ENCODE results near the gene CAPZB.
"Not testable (repeated sequence)": the region's sequence is repeated elsewhere in the genome, so short reads cannot be mapped to it uniquely, and the experiment has no call there.

The CAPZB gene

DNA sequence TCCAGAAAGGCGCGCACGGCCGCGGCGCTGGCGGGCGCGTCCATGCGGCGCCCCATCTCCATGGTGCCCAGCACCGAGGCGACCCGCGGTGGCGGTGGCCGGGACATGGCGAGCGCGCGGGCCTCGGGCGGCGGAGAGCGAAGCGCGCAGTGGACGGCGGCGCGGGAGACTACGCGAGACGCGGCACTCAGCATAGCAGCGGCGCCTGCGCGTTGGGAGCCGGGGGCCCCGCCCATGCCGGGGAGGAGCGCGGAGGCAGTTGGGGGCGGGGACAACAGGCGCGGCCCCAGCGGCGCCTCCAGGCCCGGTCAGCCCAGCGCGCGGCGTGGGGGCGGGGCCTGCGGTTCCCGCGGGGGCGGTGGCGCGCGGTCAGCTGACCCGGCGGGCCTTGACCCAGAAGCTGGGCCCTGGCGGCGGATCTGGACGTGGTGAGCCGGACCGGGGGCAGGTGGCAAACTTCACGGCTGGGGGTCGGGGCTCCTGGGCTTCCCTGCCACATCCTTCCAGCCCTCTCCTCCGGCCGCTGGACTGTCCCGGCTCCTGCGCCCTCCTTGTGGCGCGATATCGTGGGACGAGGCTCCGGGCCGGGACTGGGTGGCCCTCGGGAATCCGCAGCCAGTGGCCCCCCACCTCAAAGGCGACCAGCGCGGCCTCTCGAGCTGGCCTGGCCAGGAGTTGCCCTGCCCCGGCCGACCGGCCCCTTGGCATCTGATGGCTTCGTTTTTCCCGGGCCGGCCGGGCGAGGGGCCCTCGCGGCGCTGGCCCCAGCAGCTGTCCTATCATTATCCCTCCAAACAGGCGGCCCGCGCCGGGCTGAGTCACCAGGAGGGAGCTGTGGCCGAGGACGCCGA lies 173.2 kb downstream of the CAPZB start, which contains the start of the genes AKR7A2 and SLC66A1:
TSS of gene AKR7A2 (minus strand) at position 214 of the 851 bp plus-strand sequence. CDS start at position 194, 20 bp downstream.
TSS of gene SLC66A1 (plus strand) at position 396 of the 851 bp plus-strand sequence. CDS start 5,352 bp downstream, outside the sequence.
- peak; percentile 47 for DNase-seq (ENCODE audit: low read depth, low spot score)

DNA sequence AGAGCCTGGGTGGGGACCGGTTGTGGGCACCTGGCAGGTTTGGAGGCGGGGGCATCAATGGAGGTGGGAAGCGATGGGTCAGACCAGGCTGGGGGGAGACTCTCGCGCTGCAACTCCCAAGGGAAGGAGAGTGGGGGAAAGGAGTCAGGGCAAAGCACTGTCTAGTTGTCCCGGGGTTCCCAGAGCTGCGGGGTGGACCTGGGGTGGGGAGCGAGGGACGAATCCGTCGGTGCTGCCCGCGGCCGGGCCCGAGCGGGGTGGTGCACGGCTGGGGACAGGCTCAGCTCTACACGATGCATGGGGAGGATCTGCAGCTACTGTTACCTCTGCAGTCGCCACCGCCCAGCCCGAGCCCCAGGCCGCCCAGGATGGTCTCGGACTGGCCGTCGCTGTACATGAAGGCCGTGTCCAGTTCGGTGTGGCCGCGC lies 173.8 kb downstream of the CAPZB start:
- DNase-seq (ENCODE audit: low read depth, low spot score) = no peak

DNA sequence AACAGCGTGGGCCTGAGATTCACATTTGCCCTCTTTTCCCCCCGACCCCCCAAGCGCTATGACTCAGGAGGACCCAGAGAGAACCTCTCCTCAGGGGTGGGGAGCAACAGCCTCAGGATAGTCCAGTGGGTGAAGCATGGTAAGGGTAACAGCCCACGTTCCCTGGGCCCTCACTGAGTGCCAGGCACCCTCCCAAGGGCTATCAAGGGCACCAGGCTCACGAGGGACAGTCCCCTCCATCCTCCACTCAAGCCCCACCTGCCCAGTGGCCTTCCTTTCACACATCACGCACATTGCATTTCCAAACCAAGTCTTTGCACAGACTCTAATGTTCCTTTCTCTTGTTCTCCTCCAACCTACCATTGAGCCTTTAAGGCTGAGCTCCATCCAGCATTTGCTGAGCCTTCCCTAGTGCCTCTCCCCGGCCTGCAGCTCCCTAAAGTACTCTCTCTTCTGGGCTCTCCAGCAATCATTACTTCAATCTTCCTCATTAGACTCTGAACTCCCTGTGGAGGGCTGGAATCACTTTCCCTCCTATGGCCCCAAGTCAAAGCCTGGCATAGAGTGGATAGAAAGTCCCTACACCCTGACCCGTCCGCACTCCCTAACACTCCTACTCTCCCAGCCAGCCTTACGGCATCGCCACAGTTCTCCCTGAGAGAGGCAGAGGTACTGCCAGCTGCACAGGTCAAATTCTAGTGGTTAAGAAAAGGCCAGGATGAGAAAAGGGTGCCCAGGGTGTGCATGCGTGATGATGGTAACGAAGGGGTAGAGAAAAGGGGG lies 174.4 kb downstream of the CAPZB start:
- DNase-seq (ENCODE audit: low read depth, low spot score) = no peak

DNA sequence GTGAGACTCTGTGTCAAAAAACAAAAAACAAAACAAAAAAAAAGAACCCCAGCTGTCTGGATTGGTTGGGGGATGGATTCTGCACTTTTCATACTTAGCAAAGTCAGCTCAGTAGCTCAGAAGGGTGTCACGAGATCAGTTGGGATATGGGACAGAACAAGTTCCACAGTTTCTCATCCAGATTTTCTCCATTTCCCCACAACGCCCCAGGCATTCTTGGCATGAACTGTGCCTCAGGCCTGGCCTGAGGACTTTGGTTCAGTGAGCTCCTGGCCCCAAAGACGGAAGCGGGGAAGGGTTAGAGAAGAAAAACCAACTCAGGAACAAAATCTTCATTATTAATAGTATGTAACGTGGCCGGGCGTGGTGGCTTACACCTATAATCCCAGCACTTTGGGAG lies 175.3 kb downstream of the CAPZB start:
- no peak for DNase-seq (ENCODE audit: low read depth, low spot score)

DNA sequence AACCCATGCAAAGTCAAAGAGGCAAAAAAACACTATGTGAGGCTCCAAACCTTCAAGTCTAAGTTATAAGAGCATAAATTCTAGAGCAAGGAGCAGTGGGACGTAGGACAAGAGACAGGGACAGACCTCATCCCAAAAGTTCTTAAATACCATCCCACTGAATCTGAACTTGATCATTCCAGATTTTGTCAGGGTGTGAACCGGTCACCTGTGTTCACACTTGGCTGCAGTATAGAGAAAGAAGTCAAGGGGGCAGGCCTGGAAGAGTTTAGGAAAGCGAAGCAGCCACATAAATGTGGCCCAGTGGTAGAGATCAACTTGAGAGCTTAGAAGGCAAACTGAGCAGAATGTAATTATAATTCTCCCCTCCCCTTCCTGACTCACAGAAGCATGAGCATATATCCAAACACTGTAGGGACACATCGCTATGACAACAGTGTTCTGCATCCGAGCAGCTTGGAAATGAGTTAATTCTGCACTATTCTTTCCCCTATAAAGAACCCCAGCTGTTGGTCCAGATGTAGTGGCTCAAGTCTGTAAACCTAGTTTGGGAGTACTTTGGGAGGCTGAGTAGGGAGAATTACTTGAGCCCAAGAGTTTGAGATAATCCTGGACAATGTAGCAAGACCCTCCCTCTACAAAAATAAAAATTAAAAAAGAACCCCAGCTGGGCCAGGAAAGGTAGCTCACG lies 176.1 kb downstream of the CAPZB start:
- no peak for DNase-seq (ENCODE audit: low read depth, low spot score)

DNA sequence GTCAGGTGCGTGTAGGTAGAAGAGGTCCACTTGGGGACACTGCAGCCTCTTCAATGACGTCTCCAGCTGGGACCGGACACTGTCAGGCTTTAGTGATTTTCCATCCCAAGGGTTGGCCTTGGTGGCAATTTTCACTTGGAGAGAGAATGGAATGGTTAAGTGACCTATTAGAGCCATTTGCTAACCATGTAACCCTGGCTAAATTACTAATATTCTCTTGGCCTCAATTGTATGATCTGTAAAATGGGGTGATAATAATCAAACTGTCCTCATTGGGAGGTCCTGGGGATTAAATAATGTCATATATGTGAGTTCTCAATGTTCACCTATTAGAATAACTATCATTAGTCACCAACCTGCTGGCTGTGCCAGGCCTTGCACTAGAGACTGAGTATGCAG lies 176.8 kb downstream of the CAPZB start:
- no peak for DNase-seq (ENCODE audit: low read depth, low spot score)

DNA sequence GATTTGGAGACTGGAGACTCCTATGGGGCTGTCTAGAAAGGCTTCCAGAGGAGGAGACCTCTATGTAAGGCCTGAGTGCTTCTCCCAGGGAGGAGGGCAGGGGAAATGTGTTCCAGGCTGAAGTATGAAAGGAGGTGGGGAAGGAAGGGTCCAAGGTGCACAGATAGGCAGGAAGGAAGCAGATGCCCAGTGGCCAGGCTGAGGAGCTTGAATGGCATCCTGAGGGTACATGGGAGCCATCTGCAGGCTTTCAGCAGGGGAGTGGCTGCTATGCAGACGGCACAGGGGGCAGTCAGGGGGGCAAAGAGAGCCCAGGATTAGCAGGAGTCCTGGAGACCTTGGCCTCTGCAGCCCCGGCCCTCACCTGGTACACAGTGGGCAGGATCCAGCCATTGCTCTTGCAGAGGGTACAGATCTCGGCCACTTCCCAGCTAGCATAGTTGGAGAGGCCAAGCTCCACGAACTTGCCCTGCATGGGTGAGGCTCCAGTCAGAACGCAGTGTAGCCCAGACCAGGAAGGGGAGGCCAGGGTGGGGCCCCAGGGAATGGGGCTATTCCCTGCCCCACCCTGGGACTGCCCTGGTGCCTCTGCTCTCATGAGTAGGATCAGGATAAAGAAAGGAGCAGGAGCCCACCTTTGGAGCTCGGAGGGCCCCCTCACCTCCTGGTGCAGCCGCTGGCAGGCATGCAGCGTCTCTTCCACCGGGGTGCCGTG lies 177.4 kb downstream of the CAPZB start:
- DNase-seq (ENCODE audit: low read depth, low spot score) = no peak

DNA sequence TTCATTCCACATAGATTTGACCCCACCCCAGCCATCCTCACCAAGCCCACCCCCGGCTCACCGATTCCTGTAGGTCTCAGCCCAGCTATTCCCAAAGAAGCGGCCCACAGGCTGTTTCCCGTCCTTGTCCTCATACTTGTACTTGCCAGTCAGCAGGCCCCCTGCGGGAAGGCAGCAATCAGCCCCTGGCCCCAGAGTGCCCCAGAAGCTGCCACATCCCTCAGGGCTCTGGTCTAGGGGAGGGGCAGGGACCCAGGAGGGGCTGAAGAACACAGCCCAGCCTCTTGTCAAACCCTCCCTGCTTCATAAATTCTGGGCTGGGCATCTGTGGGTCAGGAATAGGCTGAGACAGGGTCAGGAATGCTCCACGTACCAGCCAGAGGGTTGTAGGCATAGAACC lies 178.4 kb downstream of the CAPZB start:
- no peak for DNase-seq (ENCODE audit: low read depth, low spot score)

DNA sequence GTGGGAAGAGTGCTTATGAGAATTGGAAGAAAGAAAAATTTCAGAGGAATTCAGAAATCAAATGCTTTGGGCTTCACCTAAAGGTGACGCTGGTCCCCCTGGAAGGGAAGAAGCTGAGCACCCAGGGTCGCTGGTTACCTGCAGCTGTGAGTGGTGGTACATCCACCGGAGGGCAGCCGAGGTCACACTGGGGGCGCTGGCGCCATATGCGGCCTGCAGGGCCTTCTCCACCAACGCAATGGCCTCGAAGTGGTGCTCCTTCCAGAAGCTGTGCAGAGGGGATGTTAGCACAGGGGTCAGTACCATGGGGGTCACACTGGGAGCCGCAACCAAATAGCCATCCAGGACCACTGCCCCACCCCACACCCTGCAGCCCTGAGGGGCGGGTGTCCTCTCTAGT lies 179.5 kb downstream of the CAPZB start:
- no peak for DNase-seq (ENCODE audit: low read depth, low spot score)

DNA sequence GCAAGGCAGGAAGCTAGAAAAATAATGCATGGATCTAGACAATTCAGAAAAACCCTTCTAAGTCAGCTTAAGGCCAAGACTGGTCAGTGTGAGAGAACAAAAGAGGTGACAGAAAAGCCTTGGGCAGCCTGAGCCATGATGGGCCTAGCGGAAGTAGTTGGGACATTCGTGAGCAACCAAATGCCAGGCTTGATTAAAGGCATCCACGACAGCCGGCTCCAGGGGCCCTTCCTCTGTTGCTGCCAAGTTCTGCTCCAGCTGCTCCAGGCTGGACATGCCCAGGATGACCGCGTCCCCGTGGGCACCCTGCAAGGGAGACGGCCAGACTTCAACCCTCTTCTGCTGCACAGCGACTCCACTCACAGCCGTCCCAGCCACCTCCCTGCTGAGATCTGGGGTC lies 181.3 kb downstream of the CAPZB start:
- DNase-seq (ENCODE audit: low read depth, low spot score) = not testable (repeated sequence)

DNA sequence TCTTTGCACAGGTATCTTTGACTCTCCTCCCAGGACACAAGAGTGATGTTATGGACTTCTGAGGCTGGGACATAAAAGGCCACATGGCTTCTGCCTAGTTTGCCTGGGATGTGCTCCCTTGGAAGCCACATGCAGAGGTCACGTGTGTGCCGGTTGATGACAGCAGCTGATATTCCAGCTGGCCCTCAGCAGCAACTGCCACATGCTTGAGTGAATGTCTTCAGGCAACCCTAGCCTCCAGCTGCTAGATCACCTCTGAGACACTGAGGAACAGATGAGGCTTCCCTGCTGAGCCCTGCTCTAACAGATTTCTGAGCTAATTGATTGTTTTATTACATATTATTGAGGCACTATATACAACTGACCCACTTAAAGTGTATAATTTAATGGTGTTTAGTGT lies 185.1 kb downstream of the CAPZB start:
- no peak for DNase-seq (ENCODE audit: low read depth, low spot score)

DNA sequence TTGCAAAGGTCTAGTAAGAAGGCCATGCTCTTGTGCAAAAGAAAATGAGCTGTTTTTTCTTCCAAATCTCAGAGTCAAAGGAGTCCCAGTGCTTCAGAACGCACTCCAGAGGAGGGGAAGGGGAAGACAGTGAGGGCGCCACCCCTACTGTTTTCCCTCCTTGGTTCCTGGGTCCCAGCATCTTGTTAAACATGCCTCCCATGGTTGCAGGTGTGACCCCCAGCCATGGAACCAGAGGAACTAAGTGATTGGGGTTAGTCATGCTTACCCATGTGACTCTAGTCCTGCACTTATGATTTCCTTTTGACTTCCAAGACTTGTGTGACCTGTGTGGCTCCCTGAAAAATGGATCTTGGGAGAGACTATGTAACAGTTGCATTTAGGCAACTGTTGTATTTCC lies 190.7 kb downstream of the CAPZB start:
- DNase-seq (ENCODE audit: low read depth, low spot score) = no peak

DNA sequence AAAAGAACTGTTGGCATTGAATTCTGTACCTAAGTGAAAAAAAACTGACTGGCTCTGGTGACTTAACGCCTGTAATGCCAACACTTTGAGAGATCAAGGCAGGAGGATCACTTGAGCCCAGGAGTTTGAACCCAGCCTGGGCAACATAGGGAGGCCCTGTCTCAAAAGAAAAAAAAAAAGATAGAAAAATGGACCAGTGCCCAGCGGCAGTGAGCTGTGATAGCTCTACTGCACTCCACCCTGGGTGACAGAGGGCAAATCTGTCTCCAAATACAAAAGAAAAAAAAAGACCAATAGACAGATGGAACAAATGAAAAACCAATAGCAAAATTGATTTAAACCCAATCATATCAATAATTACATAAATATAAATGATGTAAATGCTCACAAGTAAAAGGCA lies 196.1 kb downstream of the CAPZB start:
- no peak for DNase-seq (ENCODE audit: low read depth, low spot score)
